HG03378 (cell line): ENCODE results near the gene ATIC.

Source experiments
- ATAC-seq: cut with Tn5 transposase; IDR thresholded peaks from one replicate; pipeline ENCODE4 v1.9.1; 2021; ENCODE audit warnings: mild to moderate bottlenecking, moderate library complexity; ENCODE audit not compliant: unreplicated experiment

The ATIC gene

DNA sequence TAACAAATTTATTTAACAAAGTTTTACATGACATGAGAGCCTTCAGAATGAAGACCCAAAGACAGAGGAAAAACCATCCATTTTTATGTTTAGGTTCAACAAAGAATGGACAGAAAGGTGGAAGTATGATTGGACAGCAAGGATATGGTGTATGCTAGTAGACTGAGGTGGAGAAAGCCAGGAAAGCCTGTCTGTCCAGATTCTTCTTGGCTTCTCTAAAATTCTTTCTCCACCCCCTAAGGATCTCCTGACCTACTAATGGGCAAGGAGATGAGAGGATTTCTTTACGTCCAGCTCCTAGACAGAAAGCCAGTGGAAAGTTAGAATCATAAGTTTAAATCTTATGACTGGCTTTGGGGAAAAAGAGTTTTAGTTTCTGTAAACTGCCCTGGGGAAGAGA, 3.0 kb downstream of the ATIC start:
- ATAC-seq, result no peak

DNA sequence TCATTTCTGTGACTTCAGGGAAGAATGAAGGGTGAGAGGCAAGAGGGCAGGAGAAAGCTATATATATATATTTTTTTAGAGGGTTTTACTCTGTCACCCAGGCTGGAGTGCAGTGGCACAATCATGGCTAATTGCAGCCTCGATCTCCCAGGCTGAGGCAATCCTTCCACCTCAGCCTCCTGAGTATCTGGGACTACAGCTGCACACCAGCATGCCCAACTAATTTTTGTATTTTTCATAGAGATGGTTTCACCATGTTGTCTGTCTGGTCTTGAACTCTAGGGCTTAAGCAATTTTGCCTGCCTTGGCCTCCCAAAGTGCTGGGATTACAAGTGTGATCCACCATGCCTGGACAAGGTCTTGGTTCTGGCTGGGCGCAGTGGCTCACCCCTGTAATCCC, 3.4 kb downstream of the ATIC start:
- no peak for ATAC-seq

DNA sequence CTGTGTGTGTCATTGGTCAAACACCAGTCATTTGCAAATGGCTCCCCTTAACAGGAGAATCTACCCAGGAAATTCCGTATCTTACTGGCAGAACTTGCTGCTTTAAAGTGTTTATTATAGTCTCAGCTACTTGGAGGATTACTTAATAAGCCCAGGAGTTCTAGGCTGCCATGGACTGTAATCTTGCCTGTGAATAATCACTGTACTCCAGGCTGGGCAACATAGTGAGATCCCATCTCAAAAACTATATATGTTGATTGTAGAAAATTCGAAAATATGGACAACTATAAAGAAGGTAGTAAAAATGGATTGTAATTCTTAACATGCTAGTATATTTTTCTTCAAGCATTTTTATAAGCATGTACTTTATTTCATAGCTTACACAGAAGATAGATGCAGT, 4.5 kb downstream of the ATIC start:
- no peak for ATAC-seq

DNA sequence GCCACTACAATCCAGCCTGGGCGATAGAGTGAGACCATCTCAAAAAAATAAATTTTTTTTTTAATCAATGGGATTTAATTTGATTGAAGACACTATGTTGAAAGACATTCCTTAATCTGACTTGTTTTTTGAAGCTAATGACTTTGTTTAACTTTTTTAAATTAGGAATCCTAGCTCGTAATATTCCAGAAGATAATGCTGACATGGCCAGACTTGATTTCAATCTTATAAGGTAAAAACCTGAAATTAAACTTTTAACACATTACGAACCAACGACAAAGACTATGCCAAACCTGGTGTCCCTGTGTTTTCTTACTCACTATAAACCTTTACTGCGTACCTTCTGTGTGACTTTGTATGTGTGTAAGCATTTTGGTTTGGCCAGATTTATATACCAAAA, 7.6 kb downstream of the ATIC start:
- ATAC-seq, result no peak

DNA sequence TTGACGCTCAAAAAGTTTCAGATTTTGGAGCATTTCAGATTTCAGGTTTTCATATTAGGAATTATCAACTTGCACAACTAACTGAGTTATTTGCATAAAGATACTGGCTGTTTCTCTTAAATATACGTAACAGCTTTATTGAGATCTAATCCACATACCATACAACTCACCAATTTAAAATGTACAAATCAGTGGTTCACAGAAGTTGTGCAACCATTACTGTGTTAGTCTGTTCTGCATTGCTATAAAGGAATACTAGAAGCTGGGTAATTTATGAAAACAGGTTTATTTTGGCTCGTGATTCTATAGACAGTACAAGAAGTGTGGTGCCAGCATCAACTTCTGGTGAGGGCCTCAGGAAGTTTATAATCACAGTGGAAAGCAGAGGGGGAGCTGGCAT, 8.2 kb downstream of the ATIC start:
- no peak for ATAC-seq

DNA sequence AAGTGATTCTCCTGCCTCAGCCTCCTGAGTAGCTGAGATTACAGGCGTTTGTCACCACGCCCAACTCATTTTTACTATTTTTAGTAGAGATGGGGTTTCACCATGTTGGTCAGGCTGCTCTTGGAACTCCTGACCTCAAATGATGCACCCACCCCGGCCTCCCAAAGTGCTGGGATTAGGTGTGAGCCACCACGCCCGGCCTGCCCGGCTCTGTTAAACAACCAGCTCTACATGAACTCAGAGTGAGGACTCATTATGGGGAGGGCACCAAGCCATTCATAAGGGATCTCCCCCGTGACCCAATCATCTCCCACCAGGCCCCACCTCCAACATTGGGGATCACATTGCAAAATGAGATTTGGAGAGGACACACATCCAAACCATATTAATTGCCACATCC, 8.8 kb downstream of the ATIC start:
- ATAC-seq, result no peak

DNA sequence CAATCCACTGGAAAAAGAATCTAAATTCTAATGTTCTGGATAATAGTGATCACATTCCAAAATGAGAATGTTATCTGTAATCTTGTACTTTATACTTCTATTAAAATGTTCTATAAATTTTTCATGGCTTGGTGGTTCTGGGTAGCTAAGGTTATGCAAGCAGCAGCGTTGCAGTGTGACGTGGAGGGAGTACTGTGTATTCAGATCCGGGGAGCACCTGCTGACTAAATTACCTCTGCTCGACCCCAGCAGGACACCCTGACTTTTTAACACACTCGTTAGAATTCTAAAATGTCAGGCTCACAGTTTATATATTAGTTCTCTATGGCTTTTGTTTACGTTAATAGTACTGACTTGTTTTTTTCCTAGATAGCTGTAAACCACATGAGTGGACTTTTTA, 13.0 kb downstream of the ATIC start:
- no peak for ATAC-seq

DNA sequence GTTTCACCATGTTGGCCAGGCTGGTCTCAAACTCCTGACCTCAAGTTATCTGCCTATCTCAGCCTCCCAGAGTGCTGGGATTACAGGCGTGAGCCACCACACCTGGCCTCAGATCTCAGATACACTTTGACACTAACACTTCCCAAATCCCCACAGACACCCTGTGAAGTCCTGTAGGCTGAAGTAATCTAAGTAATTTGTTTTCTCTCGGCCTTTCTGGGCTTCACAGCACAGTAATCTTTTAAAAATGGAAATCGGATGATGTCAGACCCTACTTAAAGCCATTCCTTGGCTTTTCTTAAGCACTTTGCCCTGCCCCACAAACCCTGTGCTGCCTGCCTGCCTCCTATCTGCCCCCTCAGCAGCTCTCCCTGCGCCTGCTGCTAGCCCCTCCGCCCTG, 16.2 kb downstream of the ATIC start:
- no peak for ATAC-seq

DNA sequence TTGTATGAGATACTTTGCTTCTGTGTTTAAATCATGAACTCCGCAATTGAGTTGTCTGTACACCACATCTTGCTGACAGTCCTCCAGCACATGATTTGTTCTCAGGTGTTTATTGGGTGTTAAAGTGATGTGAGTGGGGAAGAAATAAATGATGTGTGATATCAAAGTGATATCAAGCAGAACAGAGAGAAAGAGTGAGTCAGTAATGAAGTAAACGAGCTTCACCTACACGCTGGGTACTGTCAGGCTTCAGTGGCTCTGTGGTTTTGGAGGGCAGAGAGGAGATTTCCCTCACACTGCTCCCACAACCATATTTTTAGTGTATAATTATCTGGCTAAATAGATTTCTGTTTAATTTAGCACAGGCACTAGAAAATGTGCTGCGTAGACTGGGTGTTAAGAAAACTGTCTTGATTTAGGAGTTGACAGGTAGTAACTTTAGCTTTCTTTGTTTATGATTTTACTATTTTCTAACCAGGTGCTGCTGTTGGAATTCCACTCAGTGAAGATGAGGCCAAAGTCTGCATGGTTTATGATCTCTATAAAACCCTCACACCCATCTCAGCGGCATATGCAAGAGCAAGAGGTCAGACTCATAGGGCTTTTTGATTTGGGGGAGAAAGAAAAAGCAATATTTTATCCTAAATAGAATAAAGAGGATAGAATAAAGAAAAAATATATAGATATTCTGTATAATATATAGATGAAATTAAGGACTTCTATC, 21.2 kb downstream of the ATIC start:
- peak; percentile 90 for ATAC-seq

DNA sequence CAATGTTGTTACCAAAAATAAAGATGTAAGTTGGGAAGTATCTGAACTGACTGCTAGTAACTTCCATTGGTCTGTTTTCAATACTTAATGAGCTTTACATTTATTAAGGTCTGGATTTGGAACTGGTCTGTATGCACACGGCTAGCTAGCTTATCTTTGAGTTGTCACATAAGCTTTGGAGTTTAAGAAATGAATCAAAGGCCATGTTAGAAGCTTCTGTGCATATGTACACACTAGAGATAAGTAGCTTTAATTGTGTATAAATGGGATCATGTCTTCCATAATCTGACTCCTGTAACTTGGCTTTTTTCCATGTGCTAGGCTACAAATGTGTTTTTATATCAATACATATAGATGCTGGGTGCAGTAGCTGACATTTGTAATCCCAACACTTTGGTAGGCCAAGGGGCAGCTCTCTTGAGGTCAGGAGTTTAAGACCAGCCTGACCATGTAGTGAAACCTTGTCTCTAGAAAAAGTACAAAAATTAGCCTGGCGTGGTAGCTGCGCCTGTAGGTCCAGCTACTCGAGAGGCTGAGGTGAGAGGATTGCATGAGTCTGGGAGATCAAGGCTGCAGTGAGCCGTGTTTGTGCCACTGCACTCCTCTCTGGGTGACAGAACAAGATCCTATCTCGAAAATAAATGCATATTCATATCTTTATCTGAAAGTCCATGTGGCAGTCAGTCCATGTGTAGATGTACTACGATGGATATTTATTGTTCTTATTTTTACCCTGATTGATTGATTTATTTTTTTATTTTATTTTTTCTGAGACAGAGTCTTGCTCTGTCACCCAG, 27.2 kb downstream of the ATIC start:
- ATAC-seq, result no peak

DNA sequence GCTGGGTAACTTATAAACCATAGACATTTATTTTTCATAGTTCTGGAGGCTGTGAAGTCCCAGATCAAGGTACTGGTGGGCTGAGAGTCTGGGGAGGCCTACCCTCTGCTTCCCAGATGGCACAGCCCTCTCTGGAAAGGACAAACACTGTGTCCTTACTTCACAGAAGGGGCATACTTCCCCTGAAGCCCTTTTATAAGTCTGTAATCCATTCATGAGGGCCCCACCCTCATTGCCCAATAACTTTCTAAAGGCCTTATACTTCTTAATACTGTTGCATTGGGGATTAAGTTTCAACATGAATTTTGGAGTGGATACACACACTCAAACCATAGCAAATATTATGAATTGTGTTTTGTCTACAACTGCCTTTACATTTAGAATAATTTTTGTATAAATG, 36.0 kb downstream of the ATIC start:
- no peak for ATAC-seq

DNA sequence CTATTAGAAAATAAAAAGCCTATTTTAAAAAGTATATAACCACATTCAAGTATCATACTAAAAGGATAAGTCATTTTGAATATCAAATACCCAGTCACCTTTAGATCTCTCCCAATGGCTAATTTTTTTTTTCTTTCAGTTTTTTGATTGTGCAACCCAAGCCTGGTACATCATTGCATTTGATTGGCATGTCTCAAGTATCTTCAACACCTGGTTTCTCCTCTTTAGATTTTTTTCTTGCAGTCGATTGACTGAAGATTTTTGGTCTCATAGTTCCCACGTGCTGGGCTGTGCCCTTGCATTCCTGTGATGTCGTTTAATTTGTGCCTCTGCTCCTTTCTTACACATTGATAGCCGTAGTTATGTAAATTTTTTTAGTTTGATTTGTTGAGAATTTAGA, 40.7 kb downstream of the ATIC start:
- no peak for ATAC-seq

DNA sequence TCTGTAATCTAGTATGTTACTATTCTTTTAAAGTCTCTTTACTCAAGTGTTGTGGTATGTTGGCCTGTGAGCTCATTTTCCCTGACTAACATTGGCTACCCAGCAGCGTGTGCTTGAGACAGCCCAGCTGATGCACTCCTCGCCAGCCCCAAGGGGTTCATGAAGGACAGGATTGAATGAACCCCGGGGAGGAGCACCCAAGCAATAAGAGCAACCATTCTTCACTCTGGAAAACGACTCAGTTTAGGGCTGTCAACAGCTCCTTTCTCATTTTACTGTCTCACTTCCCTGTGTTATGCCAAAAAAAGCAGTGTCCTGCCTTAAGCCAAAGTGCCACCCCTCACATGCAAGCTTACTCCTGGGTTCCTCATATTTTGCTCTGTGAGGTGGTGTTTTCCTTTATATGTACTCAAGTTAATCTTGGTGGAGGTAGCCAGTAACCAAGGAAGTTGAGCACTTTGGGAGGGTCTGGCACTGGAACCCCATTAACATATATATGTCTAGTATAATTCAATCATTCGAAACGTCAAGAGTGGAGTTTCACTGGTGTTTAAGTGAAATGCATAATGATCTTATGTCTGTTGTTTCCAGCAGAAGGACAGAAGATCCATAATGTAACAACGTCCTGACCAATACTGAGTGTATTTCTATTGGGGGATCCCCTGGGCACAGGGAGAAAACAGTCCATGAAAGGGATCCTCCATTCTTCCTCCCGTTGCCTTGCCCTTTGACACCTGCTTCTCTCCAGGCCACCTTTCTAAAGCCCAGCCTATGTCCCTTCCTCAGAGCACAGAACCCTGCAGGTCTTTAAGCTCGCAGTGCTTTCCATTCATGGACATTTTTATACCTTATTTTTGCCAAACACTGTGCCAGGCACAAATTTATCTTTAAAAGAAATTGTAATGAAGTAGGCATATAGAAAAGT, 43.2 kb downstream of the ATIC start:
- no peak for ATAC-seq

DNA sequence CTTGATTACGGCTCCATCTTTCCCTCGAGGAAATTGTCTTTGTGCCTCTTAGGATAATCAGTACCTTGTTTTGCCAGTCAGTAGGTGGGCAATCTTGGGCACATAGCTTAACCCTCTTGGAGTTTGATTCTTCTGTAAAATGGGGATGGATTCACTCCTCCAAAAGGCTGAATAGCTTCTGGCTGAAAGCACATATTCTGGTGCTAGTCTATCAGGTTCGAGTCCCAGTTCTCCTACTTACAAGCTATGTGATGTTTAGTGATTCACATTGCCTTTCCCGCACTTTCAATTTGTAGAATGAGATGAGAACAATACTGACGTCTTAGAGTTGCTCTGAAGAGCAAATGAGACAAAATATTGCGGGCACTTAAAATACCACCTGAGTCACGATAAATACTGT, 43.9 kb downstream of the ATIC start:
- ATAC-seq, result no peak

DNA sequence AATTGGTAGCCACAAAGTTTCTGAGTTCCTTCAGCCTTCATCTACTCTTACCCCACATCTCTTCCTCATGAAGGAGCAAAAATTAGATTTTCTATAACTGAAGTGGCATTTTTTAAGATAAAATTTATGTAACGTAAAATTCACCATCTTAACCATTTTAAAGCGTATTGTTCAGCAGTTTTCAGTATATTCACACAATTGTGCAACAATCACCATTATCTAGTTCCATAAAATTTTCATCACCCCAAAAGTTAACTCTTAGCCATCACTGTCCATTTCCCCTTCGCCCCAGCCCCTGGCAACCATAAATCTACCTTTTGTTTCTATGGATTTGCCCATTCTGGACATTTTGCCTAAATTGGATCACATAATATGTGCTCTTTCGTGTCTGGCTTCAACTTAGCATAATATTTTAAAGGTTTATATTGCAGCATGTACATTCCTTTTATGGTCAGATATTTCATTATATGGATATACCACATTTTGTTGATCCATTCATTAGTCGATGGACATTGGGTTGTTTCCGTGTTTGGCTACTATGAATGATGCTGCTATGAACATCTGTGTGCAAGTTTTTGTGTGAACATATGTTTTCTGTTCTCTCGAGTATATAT, 44.6 kb downstream of the ATIC start:
- ATAC-seq, result no peak

DNA sequence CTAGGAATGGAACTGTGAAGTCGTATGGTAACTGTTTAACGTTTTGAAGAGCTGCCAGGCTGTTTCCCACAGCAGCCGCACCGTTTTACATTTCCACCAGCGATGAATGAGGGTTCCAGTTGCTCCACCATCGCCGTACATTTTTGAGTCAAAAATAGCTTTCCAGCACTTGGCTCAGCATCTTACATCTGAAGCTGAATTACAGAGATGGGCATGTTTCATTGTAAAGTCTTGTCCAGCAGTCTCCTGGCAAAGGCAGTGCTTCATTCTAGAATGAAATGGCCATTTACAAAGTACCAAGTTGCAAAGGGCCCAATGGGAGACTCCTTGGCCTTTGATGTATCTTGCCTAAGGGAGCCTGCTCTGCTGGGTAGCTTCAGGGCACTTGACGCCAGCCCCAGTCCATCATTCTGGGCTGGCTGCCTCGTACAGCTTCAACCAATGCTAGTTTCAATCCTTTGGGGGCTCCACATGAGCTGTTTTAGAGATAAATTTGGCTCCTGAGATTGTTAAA, 45.1 kb downstream of the ATIC start:
- ATAC-seq, result no peak

DNA sequence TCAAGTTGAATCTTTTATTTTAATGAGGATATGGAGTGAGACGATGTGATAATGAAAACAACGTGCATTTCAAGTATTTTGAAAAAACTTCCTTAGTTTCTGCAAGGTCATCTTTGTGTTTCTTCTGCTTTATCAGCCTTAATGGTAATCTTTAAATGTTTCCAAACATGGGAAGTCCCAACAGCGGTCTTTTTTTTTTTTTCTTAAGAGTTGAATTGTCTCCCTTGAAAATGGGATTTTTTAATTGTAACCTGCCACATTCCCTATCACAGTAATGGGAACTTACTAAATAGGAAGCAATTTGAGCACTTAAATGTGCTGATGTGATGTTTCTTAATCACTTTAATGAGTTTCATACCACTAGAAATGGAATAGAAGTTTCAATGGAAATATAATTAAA, 45.8 kb downstream of the ATIC start:
- no peak for ATAC-seq

DNA sequence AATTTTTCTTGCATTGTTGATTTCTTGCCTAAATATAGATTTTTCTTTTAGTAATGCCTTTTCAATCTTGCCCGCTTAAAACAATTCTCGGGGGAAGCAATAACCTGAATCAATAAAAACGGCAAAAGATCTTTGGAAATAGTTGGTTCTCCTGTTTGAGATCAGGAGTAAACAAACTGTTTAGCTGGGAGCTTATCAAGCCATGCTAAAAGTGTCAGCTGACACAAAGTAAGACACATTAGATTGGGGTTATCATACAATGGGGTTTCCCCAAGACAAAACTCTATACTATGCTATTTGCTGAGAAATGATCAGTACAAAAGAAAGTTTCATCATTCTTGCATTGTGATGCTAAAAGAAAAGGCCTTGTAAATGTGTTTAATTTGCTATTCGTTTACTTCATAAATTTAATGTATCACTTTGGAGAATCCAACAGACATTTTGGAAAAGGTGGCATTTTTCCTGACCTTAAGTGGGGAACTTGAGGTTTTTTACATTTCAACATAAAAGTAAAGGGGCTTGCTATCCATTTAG, 46.5 kb downstream of the ATIC start:
- ATAC-seq, result no peak

DNA sequence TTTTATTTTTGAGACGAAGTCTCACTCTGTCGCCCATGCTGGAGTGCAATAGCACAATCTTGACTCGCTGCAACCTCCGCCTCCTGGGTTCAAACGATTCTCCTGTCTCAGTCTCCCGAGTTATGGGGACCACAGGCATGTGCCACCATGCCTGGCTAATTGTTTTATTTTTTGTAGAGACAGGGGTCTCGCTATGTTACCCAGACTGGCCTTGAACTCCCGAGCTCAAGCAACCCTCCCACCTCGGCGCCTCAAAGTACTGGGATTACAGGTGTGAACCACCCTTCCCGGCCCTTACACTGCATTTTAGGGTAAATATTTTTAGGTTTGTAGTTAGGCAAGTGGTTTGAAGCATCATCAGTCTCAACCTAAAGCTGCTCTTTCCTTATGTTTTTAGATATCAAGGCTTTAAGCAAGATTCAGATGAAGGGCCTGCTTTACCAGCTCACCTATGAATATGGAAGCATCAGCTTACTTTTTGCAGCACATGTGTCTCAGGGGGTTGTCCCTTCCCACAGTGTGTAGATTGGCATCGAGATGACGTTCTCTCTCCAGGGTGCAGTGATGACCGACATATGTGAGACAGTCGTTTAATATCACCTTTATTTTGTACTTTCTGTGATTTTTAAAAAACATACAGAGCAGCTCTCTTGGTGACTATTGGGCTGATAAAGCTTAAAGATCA, 47.2 kb downstream of the ATIC start:
- no peak for ATAC-seq

DNA sequence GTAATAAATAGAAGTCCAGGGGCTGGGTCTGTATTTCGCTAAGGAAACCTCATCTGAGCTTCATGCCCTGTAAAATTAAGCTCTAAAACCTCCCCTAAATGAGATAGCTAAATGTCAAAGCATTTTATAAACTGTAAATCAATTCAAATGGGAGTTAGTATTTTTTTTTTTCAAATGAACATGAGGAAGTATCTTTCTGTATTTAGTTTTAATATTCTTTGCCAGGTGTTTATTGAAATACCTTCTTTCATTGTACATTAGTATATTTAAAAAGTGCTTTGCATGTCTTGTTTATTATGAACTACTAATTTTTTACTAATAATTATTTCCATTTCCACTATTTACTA, 47.7 kb downstream of the ATIC start:
- ATAC-seq, result no peak
